Mesothelial cell of epicardium (in vitro differentiated cells): Measurements from ENCODE around the gene RAB34. TPM values are rescaled to one million over a fixed set of nuclear protein-coding genes. Genes with fewer than 3 reads are reported as not detected.
"Not testable (repeated sequence)": the region's sequence is repeated elsewhere in the genome, so short reads cannot be mapped to it uniquely, and the experiment has no call there.

Experiments
- DNase-seq, 2 experiments: peaks; one replicate each; pipeline ENCODE4 v3.0.0; 2021; ENCODE audit warnings: low spot score in 2 of 2; ENCODE audit not compliant: unreplicated experiment in 2 of 2
- H3K27ac Mint-ChIP-seq: 2 replicates; pipeline ENCODE4 v1.8.0; 2021; ENCODE audit warnings: mixed read lengths
- H3K27me3 Mint-ChIP-seq: 2 replicates; pipeline ENCODE4 v1.8.0; 2021; ENCODE audit warnings: low read depth, mixed read lengths
- H3K36me3 Mint-ChIP-seq: 2 replicates; pipeline ENCODE4 v1.8.0; 2021; ENCODE audit warnings: mixed read lengths
- H3K4me1 Mint-ChIP-seq: 2 replicates; pipeline ENCODE4 v1.8.0; 2021; ENCODE audit warnings: mixed read lengths
- H3K4me3 Mint-ChIP-seq: 2 replicates; pipeline ENCODE4 v1.8.0; 2021; ENCODE audit warnings: mild to moderate bottlenecking, moderate library complexity, mixed read lengths
- H3K9me3 Mint-ChIP-seq: 2 replicates; pipeline ENCODE4 v1.8.0; 2021; ENCODE audit warnings: mixed read lengths
- total RNA-seq: library from RNA; stranded (reverse); gene quantifications from 3 replicates; pipeline ENCODE4 v1.2.1, GENCODE V29; 2021
- TF ChIP-seq, protein P1 (sequence below): fragments of 200-600 bp; sonication (generic); IDR thresholded peaks from one replicate; pipeline ENCODE4 v1.5.0; 2021; ENCODE audit warnings: antibody characterized with exemption; ENCODE audit not compliant: unreplicated experiment

Gene RAB34
- total RNA-seq, 1 donor from 2014 or later = 172 TPM

DNA sequence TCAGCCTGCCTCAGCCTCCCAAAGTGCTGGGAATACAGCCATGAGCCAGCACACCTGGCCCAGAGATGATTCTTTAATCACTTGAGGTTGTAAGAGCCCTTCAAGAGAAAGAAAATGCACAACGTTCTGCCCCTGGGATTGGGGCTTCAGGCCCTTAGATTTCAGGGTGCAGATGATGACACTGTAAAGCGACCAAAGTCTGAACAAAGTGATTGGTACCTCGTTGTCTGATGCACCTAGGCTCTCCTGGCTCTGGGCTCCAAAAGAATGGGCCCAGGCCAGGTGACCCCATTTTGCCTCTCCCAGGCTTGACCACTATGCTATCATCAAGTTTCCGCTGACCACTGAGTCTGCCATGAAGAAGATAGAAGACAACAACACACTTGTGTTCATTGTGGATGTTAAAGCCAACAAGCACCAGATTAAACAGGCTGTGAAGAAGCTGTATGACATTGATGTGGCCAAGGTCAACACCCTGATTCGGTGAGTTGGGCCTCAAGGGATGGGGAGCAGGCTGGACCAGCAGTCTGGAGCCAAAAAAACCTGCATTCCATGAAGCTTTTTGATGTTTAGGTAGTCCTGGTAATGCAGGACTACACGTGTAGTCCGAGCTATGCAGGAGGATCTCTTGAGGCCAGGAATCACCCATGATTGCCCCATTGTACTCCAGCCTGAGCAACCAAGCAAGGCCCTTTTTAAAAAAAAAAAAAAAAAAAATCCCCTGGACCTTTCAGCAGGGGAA is 4.9 kb upstream of the RAB34 start:
- peak overlapping the region; percentile 34 for H3K27ac Mint-ChIP-seq
- no peaks in the 10 kb centered on the region for H3K27me3 Mint-ChIP-seq
- no peak for DNase-seq
- peak overlapping the region; percentile 99 for H3K4me3 Mint-ChIP-seq
- peaks cover 13% of the 10 kb centered on the region for H3K36me3 Mint-ChIP-seq
- TF ChIP-seq, protein P1, sequence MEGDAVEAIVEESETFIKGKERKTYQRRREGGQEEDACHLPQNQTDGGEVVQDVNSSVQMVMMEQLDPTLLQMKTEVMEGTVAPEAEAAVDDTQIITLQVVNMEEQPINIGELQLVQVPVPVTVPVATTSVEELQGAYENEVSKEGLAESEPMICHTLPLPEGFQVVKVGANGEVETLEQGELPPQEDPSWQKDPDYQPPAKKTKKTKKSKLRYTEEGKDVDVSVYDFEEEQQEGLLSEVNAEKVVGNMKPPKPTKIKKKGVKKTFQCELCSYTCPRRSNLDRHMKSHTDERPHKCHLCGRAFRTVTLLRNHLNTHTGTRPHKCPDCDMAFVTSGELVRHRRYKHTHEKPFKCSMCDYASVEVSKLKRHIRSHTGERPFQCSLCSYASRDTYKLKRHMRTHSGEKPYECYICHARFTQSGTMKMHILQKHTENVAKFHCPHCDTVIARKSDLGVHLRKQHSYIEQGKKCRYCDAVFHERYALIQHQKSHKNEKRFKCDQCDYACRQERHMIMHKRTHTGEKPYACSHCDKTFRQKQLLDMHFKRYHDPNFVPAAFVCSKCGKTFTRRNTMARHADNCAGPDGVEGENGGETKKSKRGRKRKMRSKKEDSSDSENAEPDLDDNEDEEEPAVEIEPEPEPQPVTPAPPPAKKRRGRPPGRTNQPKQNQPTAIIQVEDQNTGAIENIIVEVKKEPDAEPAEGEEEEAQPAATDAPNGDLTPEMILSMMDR = no peak
- peaks cover 68% of the 10 kb centered on the region for H3K4me1 Mint-ChIP-seq
- H3K9me3 Mint-ChIP-seq = no peaks in the 10 kb centered on the region

DNA sequence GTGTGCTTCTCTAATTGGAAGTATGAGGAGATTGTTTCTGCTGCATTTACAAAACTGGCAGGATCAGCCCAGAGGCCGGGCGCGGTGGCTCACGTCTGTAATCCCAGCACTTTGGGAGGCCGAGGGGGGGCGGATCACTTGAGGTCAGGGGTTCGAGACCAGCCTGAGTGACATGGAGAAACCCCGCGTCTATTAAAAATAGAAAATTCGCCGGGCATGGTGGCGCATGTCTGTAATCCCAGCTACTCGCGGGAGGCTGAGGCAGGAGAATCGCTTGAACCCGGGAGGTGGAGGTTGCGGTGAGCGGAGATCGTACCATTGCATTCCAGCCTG is 3.3 kb upstream of the RAB34 start:
- not testable (repeated sequence) for H3K27me3 Mint-ChIP-seq, DNase-seq, H3K9me3 Mint-ChIP-seq
- Mint-ChIP-seq H3K36me3 (peaks cover 13% of the 10 kb centered on the region), H3K4me1 (peaks cover 70% of the 10 kb centered on the region), H3K4me3 (peak overlapping the region; percentile 99), H3K27ac (peak overlapping the region; percentile 100)

DNA sequence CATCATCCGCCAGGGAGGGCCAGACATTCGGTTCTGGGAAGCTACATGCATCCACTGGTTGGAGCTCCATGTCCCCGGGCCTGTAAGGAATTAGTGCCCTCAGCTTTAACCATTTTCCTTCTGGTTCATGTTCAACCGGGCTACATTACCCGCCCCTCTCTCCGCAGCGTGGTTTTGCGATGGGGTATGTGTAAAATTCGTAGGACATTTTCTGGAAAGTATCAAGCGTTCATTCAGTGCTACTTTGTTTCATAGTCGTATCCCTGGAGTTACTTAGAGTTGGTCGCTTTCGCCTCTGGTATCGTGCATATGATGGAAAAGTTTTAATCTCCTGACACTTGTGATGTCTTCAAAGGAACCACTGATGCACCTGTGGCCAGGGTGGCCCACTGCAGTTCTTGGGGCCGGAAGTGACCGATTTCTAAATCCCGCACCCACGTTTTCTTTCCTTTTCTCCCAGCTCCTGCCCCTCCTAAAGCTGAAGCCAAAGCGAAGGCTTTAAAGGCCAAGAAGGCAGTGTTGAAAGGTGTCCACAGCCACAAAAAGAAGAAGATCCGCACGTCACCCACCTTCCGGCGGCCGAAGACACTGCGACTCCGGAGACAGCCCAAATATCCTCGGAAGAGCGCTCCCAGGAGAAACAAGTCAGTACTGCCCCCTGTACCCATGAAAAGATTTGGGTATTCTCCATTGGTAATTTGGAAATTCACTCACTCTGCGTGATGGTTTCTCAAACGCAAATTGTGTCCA is 2.8 kb upstream of the RAB34 start:
- no peaks in the 10 kb centered on the region for H3K9me3 Mint-ChIP-seq
- H3K36me3 Mint-ChIP-seq = peaks cover 14% of the 10 kb centered on the region
- peak overlapping the region; percentile 100 for H3K27ac Mint-ChIP-seq
- peak overlapping the region; percentile 99 for H3K4me3 Mint-ChIP-seq
- peaks cover 70% of the 10 kb centered on the region for H3K4me1 Mint-ChIP-seq
- TF ChIP-seq, protein P1 = no peak
- no peaks in the 10 kb centered on the region for H3K27me3 Mint-ChIP-seq
- DNase-seq = no peak

DNA sequence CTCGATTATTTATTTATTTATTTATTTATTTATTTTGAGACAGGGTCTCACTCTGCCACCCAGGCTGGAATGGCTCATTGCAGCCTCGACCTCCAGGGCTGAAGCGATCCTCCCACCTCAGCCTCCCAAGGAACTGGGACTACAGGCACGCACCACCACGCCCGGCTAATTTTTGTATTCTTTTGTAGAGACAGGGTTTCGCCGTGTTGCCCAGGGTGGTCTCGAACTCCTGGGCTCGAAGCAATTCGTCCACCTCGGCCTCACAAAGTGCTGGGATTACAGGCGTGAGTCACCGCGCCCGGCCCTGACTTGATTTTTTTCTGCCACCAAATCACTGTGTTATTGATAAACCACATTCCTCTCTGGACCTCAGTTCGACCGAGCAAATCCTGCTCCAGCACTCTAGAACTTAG is 1.4 kb upstream of the RAB34 start:
- no peaks in the 10 kb centered on the region for H3K9me3 Mint-ChIP-seq
- peak overlapping the region; percentile 100 for H3K27ac Mint-ChIP-seq
- peaks cover 20% of the 10 kb centered on the region for H3K36me3 Mint-ChIP-seq
- no peak for DNase-seq
- H3K4me1 Mint-ChIP-seq = peaks cover 61% of the 10 kb centered on the region
- H3K4me3 Mint-ChIP-seq = peak overlapping the region; percentile 99
- TF ChIP-seq, protein P1 = no peak
- no peaks in the 10 kb centered on the region for H3K27me3 Mint-ChIP-seq

DNA sequence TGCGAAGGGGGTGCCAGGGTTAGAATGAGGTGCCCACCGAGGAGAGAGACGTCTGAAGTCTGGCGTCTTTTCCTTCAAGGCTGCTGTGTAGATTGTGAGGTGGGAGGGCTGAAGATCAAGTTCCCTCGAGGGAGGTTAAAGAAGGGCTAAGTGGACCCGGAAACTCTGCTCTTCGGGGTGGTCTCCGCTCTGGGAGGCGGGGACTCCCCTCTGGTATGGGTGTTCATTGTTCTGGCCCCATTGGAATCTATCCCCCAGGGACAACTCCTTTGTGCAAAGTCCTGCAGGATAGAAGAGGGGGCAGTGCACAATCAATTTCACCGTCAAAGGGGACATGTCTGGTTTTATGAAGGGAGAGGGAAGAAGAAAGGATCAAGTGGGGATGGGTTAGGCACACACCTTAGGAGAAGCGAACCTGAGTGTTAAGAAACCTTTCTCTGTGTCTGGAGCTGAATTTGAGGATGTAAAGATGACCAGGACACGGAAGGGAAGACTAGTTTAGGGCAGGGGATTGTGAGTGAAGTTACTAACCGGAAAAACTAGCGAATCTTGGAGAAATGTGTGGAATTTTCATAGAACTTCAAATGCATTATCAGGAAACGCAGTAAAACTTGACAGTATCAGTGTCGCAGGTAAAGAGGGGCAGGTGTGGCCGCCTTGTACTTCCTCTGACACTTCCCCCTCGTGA is 809 bp upstream of the RAB34 start:
- TF ChIP-seq, protein P1 = no peak
- Mint-ChIP-seq H3K27me3 (no peaks in the 10 kb centered on the region), H3K4me1 (peaks cover 59% of the 10 kb centered on the region), H3K36me3 (peaks cover 22% of the 10 kb centered on the region), H3K9me3 (no peaks in the 10 kb centered on the region), H3K27ac (peak overlapping the region; percentile 98), H3K4me3 (peak overlapping the region; percentile 82)
- DNase-seq = peak in 1 of 2 experiments; percentile 55
